22Rv1 (cell line): ENCODE data around the gene B3GAT3.

Source experiments
- CTCF ChIP-seq: fragments of 450-650 bp; IDR thresholded peaks from 2 replicates; pipeline ENCODE4 v1.5.1; 2017; ENCODE audit warnings: mild to moderate bottlenecking
- ZFX ChIP-seq: fragments of 450-650 bp; IDR thresholded peaks from 2 replicates; pipeline ENCODE4 v1.6.1; 2017; ENCODE audit warnings: antibody characterized with exemption, borderline replicate concordance

GRCh38 chr11:62621567-62622470 lies at the start of gene B3GAT3:
- TF ChIP-seq CTCF = no peak
- TF ChIP-seq ZFX = no peak
